Stimulated activated CD4-positive, alpha-beta T cell treated with anti-CD3 and anti-CD28 coated beads, Interleukin-12 subunit alpha, Interleukin-12 subunit beta, amount 100 ng/mL, for 4 hours (primary cell): Measurements from ENCODE around the gene DNAJC17.

Source experiments
- DNase-seq: peaks from one replicate; pipeline ENCODE4 v3.0.0-alpha.2; 2020

Gene DNAJC17

DNA sequence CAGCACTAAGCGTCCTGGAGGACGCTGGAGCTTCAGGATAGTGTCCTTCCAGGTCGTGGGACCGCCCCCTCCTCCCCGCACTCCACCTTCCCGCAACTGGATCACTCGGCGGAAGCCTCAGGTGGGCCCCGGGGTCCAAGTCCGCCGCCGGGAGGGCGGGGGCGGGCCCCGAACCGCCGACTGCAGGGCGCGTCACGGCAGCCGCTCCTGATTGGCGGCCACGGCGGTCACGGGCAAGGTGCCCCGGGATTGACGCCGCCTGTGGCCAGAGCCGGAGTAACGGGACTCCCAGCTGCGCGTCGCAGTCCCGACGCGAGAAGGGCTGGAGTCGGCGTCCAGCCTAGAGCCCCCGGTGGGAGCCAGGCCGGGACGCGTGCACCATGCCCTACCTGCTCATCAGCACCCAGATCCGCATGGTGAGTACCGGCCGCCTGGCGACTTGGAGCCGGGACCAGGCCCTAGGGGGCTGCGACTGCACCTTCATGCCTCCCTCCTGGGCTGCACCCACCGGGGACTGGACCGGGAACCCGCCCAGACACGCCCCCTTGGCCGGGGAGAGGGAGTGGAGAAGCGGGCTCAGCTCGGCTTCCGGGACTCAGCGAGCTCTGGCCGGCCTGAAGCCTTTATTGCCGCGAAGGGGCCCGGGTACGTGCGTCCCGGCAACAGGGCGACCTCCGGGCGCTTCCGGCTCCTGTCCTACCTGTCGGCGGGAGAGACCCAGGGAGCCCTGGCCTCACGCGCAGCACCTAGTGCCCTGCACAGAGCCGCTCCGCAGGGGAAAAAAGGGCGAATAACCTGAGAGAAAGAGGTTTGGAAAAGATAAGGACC, 43.3 kb downstream of the DNAJC17 start, which contains the start of gene GCHFR:
Gene GCHFR, plus strand, starts transcription at position 268 of the 828 bp plus-strand sequence. Its CDS starts 113 bp downstream, at position 381.
- DNase-seq, result peak; percentile 65

- peak; percentile 29 for DNase-seq
Measured at GRCh38 chr15:40762919-40763800, 44.1 kb downstream of the DNAJC17 start.

GRCh38 chr15:40759961-40760360, 47.3 kb downstream of the DNAJC17 start:
- no peak for DNase-seq

DNA sequence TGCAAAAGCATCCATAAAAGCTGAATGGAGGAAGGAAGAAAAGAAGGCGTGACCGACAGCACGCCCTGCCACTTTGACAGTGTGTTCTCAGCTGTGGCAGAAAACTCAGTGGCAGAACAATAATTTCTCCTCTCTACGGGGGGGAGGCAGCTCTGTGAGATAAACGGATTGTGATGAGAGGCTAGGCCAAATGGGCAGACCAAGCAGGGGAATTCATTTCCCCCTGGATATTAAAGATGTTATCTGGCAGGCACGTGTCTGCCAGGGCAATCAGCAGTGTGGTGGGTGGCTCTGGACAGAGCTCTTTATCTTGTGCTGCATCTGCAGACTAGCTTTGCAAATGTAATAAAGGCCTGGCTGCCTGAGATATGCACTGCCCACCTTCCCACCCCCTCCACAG, 50.3 kb downstream of the DNAJC17 start:
- DNase-seq, result no peak

DNA sequence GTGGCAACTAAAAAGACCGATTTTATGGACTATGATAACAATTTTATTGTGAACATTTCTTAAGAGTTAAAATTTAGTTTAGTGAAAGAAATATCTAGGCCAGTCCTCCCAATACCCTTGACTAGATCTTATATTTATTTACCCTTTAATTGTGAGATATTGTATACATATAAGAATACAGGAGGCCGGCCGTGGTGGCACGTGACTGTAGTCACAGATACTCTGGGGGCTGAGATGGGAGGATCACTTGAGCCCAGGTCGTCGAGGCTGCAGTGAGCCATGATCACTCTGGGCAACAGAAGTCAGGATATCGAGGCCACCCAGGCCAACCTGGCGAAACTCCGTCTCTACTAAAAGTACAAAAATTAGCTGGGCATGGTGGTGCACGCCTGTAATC, 51.5 kb downstream of the DNAJC17 start:
- DNase-seq, result no peak

GRCh38 chr15:40754883-40755811, 52.1 kb downstream of the DNAJC17 start, which contains the start of gene RMDN3:
Gene RMDN3 (minus strand): TSS chr15:40755254. CDS start chr15:40754783, 471 bp downstream.
- peak; percentile 94 for DNase-seq

GRCh38 chr15:40754574-40754882, 52.7 kb downstream of the DNAJC17 start:
- no peak for DNase-seq

GRCh38 chr15:40751745-40752144, 55.5 kb downstream of the DNAJC17 start:
- no peak for DNase-seq

DNA sequence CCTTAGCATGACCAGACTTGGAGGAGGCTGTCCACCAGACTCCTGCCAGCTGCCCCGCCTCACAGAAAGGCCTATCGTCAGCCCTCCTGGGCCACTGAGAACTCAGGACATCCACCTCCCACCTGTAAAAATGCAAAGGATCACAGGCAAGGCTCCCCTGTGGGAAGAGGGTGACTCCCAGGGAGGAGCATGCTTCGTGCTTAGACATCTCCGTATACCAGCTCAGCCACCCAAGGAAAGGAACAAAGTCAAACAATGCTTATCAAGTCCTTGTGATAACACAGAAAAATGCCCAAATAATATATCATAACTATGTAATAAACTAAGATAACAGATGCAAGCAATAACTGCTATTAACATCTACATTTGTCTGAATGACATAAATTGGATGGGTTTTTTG, 56.4 kb downstream of the DNAJC17 start:
- DNase-seq, result no peak

DNA sequence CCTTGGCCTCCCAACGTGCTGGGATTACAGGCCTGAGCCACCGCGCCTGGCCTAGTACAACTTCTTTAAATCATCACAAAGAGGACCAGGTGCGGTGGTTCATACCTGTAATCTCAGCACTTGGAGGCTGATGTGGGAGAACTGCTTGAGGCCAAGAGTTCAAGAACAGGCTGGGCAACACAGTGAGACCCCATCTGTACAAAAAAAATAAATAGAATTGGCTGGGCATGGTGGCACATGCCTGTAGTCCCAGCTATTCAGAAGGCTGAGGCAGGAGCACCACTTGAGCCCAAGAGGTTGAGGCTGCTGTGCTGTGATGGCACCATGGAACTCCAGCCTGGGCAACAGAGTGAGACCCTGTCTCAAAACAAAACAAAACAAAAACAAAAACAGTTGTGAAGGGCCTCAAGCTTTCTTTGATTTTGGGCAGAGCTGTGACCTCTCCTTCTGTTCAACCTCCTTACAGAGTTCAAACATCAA, 58.1 kb downstream of the DNAJC17 start:
- no peak for DNase-seq

GRCh38 chr15:40747685-40748631, 59.3 kb downstream of the DNAJC17 start:
- no peak for DNase-seq

DNA sequence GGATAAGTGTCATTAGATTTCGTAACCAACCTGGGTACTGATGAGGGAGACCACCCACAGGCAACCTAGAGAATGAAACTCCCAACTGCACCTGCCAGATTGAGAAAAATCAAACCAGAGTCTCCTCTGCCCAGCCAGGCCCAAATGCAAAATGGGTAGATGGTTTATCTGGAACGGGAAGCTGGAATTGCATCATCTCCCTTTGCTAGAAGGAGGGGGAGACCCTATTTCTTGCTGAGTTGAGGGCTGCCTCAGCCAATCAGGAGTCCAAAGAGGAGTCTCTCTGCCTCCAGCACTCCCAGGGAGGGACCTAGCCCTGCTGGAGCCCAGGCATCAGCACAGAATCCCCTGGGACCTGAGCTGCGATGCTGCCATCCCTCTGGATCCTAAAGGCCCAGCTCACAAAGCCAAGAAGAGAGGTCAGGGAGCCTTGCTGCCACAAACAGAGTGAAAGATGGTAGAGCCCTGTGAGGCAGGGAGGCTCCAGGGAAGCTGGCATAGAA, 60.3 kb downstream of the DNAJC17 start:
- DNase-seq, result no peak

DNA sequence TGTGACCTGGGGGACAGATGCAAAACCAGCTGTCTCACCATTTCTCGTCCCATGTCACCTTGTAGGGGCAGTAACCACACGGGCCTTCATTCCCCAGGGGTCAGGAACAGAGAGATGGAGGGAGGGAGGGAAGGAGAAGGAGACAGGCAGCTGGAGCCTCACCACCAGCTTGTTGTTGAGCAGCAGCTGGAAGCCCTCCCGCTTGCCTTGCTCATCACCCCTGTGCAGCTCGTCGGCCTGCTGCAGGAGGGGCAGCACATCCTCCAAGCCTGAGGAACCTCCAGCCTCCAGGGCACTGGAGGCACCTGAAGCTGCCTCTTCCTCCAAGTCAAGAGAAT, 62.5 kb downstream of the DNAJC17 start:
- DNase-seq, result no peak

GRCh38 chr15:40743921-40744814, 63.1 kb downstream of the DNAJC17 start:
- peak; percentile 33 for DNase-seq

GRCh38 chr15:40743485-40743901, 63.8 kb downstream of the DNAJC17 start:
- no peak for DNase-seq

GRCh38 chr15:40739854-40740253, 67.4 kb downstream of the DNAJC17 start:
- DNase-seq, result no peak

DNA sequence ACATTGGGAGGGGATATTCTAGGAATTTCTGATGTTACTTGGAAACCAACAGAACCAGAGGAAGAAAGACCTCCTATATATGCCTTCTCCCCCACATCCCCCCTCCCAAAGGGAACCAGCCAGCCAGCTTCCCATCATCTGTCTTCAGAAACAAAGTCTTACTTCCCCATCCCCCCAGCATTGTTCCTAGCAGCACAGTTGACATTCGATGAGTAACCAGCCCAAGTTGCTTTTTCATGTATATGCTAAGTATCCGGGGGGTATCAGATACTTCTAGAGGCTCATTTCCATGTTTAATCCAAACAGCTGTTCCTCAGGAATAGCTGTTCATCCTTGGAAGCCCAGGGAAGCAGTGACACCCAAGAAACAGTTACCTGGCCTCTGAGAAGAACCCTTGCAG, 68.2 kb downstream of the DNAJC17 start:
- DNase-seq, result no peak

DNA sequence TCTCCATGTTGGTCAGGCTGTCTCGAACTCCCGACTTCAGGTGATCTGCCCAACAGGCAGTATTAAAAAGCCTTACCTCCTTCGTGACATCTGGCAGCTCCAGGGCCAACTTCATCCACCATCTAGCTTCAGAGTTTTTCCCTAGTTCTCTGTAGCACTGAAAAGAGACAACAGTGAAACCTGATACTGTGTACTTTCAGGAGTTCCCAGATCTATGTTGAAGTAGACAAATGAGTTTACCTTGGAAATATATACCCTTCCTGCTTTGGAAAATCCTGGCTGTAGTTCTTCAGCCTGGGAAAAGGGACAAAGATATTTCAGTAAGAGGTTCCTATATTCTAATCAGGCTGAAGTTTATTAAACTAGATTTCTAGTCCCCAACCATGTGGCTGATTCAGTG, 70.2 kb downstream of the DNAJC17 start:
- no peak for DNase-seq

DNA sequence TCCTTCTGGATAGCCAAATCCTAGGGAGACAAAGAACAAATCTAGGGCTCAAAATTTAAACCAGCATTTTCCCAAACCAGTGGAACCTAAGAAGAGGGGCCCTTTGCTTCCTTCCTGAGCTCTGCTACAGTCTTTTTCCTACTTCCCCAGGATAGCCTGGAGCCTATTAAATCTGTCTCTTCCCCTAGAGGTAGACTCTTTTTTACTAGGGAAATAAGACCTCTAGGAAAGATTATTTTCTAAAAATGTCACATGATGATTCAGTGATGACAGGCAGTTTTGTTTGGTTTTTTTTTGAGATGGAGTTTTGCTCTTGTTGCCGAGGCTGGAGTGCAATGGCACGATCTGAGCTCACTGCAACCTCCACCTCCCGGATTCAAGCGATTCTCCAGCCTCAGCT, 70.7 kb downstream of the DNAJC17 start:
- DNase-seq, result no peak

DNA sequence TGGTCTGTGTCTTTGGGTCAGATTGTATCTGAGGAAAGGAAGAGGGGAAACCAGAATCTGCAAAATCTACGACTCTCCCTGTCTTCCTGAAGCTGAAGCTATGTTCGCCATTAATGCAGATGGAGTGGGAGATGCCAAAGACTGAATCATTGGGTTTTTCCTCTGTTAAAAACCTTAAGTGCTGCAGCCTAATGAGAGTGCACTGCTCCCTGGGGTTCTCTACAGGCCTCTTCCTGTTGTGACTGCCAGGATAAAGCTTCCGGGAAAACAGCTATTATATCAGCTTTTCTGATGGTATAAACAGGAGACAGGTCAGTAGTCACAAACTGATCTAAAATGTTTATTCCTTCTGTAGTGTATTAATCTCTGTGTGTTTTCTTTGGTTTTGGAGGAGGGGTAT, 76.2 kb downstream of the DNAJC17 start:
- DNase-seq, result no peak
